Tibial artery (tissue), 4 donors: ENCODE results near the gene TTC7B.

Source experiments
- DNase-seq, 2 donors: peaks; one replicate each; pipeline ENCODE4 v3.0.0-alpha.2; 2019
- H3K27ac ChIP-seq, 2 donors: fragments of 200-600 bp; sonication (generic) in 1 of 2; 1 replicate in 1 of 2; 2 replicates in 1 of 2; pipeline ENCODE4 v1.5.1; 2018 to 2019; ENCODE audit warnings: mild to moderate bottlenecking in 1 of 2
- H3K27me3 ChIP-seq, 2 donors: fragments of 200-600 bp; sonication (generic) in 1 of 2; one replicate each; pipeline versions ENCODE4 v1.5.1 to v1.6.0; 2016 to 2019
- H3K36me3 ChIP-seq, 3 donors: fragments of 200-600 bp; sonication (generic) in 2 of 3; one replicate each; pipeline ENCODE4 v1.5.1; 2016 to 2019; ENCODE audit warnings: mild to moderate bottlenecking in 2 of 3
- H3K4me1 ChIP-seq, 4 donors: fragments of 200-600 bp; sonication (generic) in 2 of 4; 1 replicate in 3 of 4; 2 replicates in 1 of 4; pipeline ENCODE4 v1.5.1; 2016 to 2019
- H3K4me3 ChIP-seq, 2 donors: fragments of 200-600 bp; sonication (generic) in 1 of 2; 1 replicate in 1 of 2; 2 replicates in 1 of 2; pipeline ENCODE4 v1.5.1; 2018 to 2019; ENCODE audit warnings: mild to moderate bottlenecking in 2 of 2
- H3K9me3 ChIP-seq, 3 donors: fragments of 200-600 bp; sonication (generic) in 1 of 3; one replicate each; pipeline ENCODE4 v1.5.1; 2016 to 2019
- CTCF ChIP-seq, 2 experiments: fragments of 200-600 bp in 1 of 2; fragments of 450-650 bp in 1 of 2; IDR thresholded peaks; one replicate each; pipeline ENCODE4 v1.5.1; 2017 to 2019; ENCODE audit warnings: antibody characterized with exemption in 2 of 2, mild to moderate bottlenecking in 1 of 2, moderate library complexity in 1 of 2
- intact Hi-C: fragments of 100-400 bp; cut with DNase I; formaldehyde crosslinking; loops from one replicate; pipeline ENCODE4 v1.15.0; 2023; ENCODE audit warnings: low total_unique reads

The TTC7B gene

GRCh38 chr14:90652626-90653025 is 163.6 kb downstream of the TTC7B start:
- no peak overlapping the region for H3K27ac ChIP-seq
- H3K4me1 ChIP-seq, result peaks cover 0 to 29% (median 16%) of the 10 kb centered on the region in 4 donors
- no peak overlapping the region for H3K4me3 ChIP-seq
- H3K36me3 ChIP-seq, result peaks cover 0 to 9% (median 7%) of the 10 kb centered on the region in 3 donors
- intact Hi-C loops, result no loop called here
- no peak for DNase-seq
- no peak for TF ChIP-seq CTCF (IDR thresholded peaks at IDR 0.05)
- H3K9me3 ChIP-seq, result no peaks in the 10 kb centered on the region
- H3K27me3 ChIP-seq, result no peaks in the 10 kb centered on the region

- no peak for TF ChIP-seq CTCF (IDR thresholded peaks at IDR 0.05)
- intact Hi-C loops, result no loop called here
- DNase-seq, result no peak
- H3K27ac ChIP-seq, result no peak overlapping the region
- no peaks in the 10 kb centered on the region for H3K9me3 ChIP-seq
- no peak overlapping the region for H3K4me3 ChIP-seq
- peaks cover 0 to 7% (median 5%) of the 10 kb centered on the region in 3 donors for H3K36me3 ChIP-seq
- peaks cover 0 to 29% (median 16%) of the 10 kb centered on the region in 4 donors for H3K4me1 ChIP-seq
- H3K27me3 ChIP-seq, result no peaks in the 10 kb centered on the region
Measured at GRCh38 chr14:90651976-90652560, 164.2 kb downstream of the TTC7B start.

- no peak overlapping the region for H3K27ac ChIP-seq
- TF ChIP-seq CTCF (IDR thresholded peaks at IDR 0.05), result no peak
- intact Hi-C loops, result no loop called here
- H3K4me3 ChIP-seq, result no peak overlapping the region
- H3K36me3 ChIP-seq, result peaks cover 0 to 3% (median 3%) of the 10 kb centered on the region in 3 donors
- peaks cover 0 to 29% (median 16%) of the 10 kb centered on the region in 4 donors for H3K4me1 ChIP-seq
- H3K27me3 ChIP-seq, result no peaks in the 10 kb centered on the region
- no peak for DNase-seq
- H3K9me3 ChIP-seq, result no peaks in the 10 kb centered on the region
Measured at GRCh38 chr14:90651271-90651804, 164.9 kb downstream of the TTC7B start.

- H3K4me1 ChIP-seq, result peaks cover 0 to 16% (median 8%) of the 10 kb centered on the region in 4 donors
- DNase-seq, result no peak
Measured at GRCh38 chr14:90649557-90650135, 166.6 kb downstream of the TTC7B start.

GRCh38 chr14:90649083-90649482 is 167.1 kb downstream of the TTC7B start:
- no peak for DNase-seq

More at GRCh38 chr14:90649557-90650135, 166.6 kb downstream of the TTC7B start:
- H3K27ac ChIP-seq, result no peak overlapping the region
- H3K4me3 ChIP-seq, result no peak overlapping the region
- intact Hi-C loops, result no loop called here
- no peaks in the 10 kb centered on the region for H3K27me3 ChIP-seq
- no peaks in the 10 kb centered on the region for H3K9me3 ChIP-seq
- TF ChIP-seq CTCF (IDR thresholded peaks at IDR 0.05), result no peak
- H3K36me3 ChIP-seq, result peaks cover 0 to 15% (median 3%) of the 10 kb centered on the region in 3 donors

More at GRCh38 chr14:90649083-90649482, 167.1 kb downstream of the TTC7B start:
- Histone ChIP-seq H3K9me3 (no peaks in the 10 kb centered on the region), H3K27ac (peak overlapping the region in 1 of 2 donors; percentile 2), H3K27me3 (no peaks in the 10 kb centered on the region), H3K36me3 (peaks cover 0 to 15% (median 3%) of the 10 kb centered on the region in 3 donors), H3K4me3 (no peak overlapping the region), H3K4me1 (peaks cover 0 to 10% (median 4%) of the 10 kb centered on the region in 4 donors)
- intact Hi-C loops, result no loop called here
- no peak for TF ChIP-seq CTCF (IDR thresholded peaks at IDR 0.05)
